Panc1 (cell line): ENCODE data around the gene ATP6V0C. TPM values are rescaled to one million over a fixed set of nuclear protein-coding genes. Genes with fewer than 3 reads are reported as not detected.

Source experiments
- ATAC-seq: fragments of 200-7000 bp; cut with Tn5 transposase; 2 replicates; pipeline ENCODE4 v1.9.1; 2020; ENCODE audit warnings: mild to moderate bottlenecking, moderate library complexity
- BruUV-seq: library from RNA; stranded (reverse); fragments of 400-500 nt; replicated peaks from 2 replicates; lab custom pipeline; 2021; lab: Mats Ljungman, UMichigan
- CTCF ChIA-PET: fragments of 300-600 bp; sonication (Branson Sonifier 250); formaldehyde crosslinking; loops from one replicate; lab custom pipeline; 2022; ENCODE audit warnings: antibody characterized with exemption; lab: Charles Lee
- POLR2A ChIA-PET: fragments of 300-600 bp; sonication (Branson Sonifier 250); formaldehyde crosslinking; loops from one replicate; lab custom pipeline; 2022; ENCODE audit warnings: antibody characterized with exemption; lab: Charles Lee
- DNase-seq: peaks from one replicate; pipeline ENCODE4 v3.0.0-alpha.2; 2010; ENCODE audit warnings: low read depth, low spot score
- H3K27ac ChIP-seq: 2 replicates; pipeline ENCODE4 v1.5.1; 2011; ENCODE audit warnings: mild to moderate bottlenecking, low read length, inconsistent platforms
- H3K27me3 ChIP-seq: fragments of 200-500 bp; sonication (Bioruptor generic); 2 replicates; pipeline ENCODE4 v1.6.0; 2014; ENCODE audit warnings: low read length, inconsistent platforms; ENCODE audit not compliant: control insufficient read depth, insufficient read depth
- H3K36me3 ChIP-seq: fragments of 200-500 bp; sonication (Bioruptor generic); 2 replicates; pipeline ENCODE4 v1.5.1; 2014; ENCODE audit warnings: inconsistent platforms, mild to moderate bottlenecking, low read length, moderate library complexity; ENCODE audit not compliant: control insufficient read depth, insufficient read depth
- H3K4me1 ChIP-seq: 2 replicates; pipeline ENCODE4 v1.5.1; 2011; ENCODE audit warnings: inconsistent platforms, mild to moderate bottlenecking, low read length, moderate library complexity; ENCODE audit not compliant: control insufficient read depth, insufficient read depth
- H3K4me3 ChIP-seq, 2 experiments: 2 replicates each; pipeline ENCODE4 v1.5.1; 2011 to 2012; ENCODE audit warnings: low read depth in 2 of 2, low read length in 2 of 2, mild to moderate bottlenecking in 2 of 2, inconsistent platforms in 1 of 2, moderate library complexity in 1 of 2
- H3K9me3 ChIP-seq: fragments of 200-500 bp; sonication (Bioruptor generic); 2 replicates; pipeline ENCODE4 v1.5.1; 2014; ENCODE audit warnings: low read depth, mild to moderate bottlenecking, inconsistent platforms, low read length, moderate library complexity; ENCODE audit not compliant: control insufficient read depth, insufficient read depth
- CTCF ChIP-seq: fragments of 450-650 bp; IDR thresholded peaks from 2 replicates; pipeline ENCODE4 v1.5.1; 2017; ENCODE audit warnings: mild to moderate bottlenecking
- POLR2AphosphoS5 ChIP-seq: IDR thresholded peaks from 2 replicates; pipeline ENCODE4 v1.6.1; 2012; ENCODE audit warnings: mild to moderate bottlenecking, low read depth, low read length, moderate library complexity
- REST ChIP-seq, 2 experiments: IDR thresholded peaks; 2 replicates each; pipeline ENCODE4 v1.6.1; 2011 to 2012; ENCODE audit warnings: low read depth in 2 of 2, control low read depth in 1 of 2, low read length in 1 of 2, mild to moderate bottlenecking in 1 of 2, moderate library complexity in 1 of 2; ENCODE audit not compliant: insufficient read depth in 1 of 2
- SIN3A ChIP-seq: IDR thresholded peaks from 2 replicates; pipeline ENCODE4 v1.6.1; 2012; ENCODE audit warnings: low read depth, mild to moderate bottlenecking, low read length, moderate library complexity, borderline replicate concordance; ENCODE audit not compliant: insufficient read depth
- TCF7L2 ChIP-seq: IDR thresholded peaks from 2 replicates; pipeline ENCODE4 v1.6.1; 2011; ENCODE audit warnings: mild to moderate bottlenecking, low read depth, low read length, inconsistent platforms
- in situ Hi-C: cut with HindIII; loops from 2 replicates; pipeline ENCODE4 v1.10.0; 2016; ENCODE audit warnings: low sequenced_read_pairs, low pct_unique_long_range_greater_than_20kb
- intact Hi-C: fragments of 100-400 bp; cut with micrococcal nuclease; formaldehyde crosslinking; loops from one replicate; pipeline ENCODE4 v1.10.0; 2022; ENCODE audit not compliant: unreplicated experiment
- total RNA-seq: library from RNA; stranded (reverse); gene quantifications from one replicate; pipeline ENCODE4 v1.2.1, GENCODE V29; 2021; ENCODE audit not compliant: unreplicated experiment

The ATP6V0C gene
- total RNA-seq, 1 experiment from 2014 or later = 282 TPM

- no peak overlapping the region for H3K4me3 ChIP-seq
- H3K27me3 ChIP-seq = no peaks in the 10 kb centered on the region
- DNase-seq = no peak
- H3K36me3 ChIP-seq = peaks cover 2% of the 10 kb centered on the region; the same call in 1 of the 2 replicates
- peaks cover 23% of the 10 kb centered on the region for H3K4me1 ChIP-seq
- no peak overlapping the region; the same call in 1 of the 2 replicates for H3K27ac ChIP-seq
- no peaks in the 10 kb centered on the region for H3K9me3 ChIP-seq
- POLR2A ChIA-PET = no interaction called here
- TF ChIP-seq POLR2AphosphoS5 (no peak), CTCF (no peak), TCF7L2 (no peak), REST (IDR thresholded peaks at IDR 0.05; ENCODE audit: insufficient read depth in 1 of 2, low read depth in 2 of 2, low read length in 1 of 2) (no peak), SIN3A (no peak)
- BruUV-seq = no TSS peak
- intact Hi-C loops (no loop called here), in situ Hi-C loops (no loop called here)
- ATAC-seq = no peak
- CTCF ChIA-PET = no interaction called here
Measured at GRCh38 chr16:2511996-2512734, 1.6 kb upstream of the ATP6V0C start.

- no peak; the same call in 1 of the 2 replicates for TF ChIP-seq CTCF
- no peak for TF ChIP-seq SIN3A
- no peak for TF ChIP-seq REST (IDR thresholded peaks at IDR 0.05; ENCODE audit: insufficient read depth in 1 of 2, low read depth in 2 of 2, low read length in 1 of 2)
- no peak for TF ChIP-seq POLR2AphosphoS5
- no peak for TF ChIP-seq TCF7L2
- intact Hi-C loops = no loop called here
- Histone ChIP-seq H3K36me3 (peaks cover 2% of the 10 kb centered on the region; the same call in 1 of the 2 replicates), H3K27ac (peak overlapping the region; percentile 73), H3K4me1 (peaks cover 28% of the 10 kb centered on the region), H3K4me3 (peak overlapping the region; percentile 42 to 95), H3K27me3 (no peaks in the 10 kb centered on the region), H3K9me3 (no peaks in the 10 kb centered on the region)
- DNase-seq (no peak), ATAC-seq (no peak)
- no TSS peak for BruUV-seq
- POLR2A ChIA-PET = no interaction called here
- in situ Hi-C loops = no loop called here
- CTCF ChIA-PET = interaction anchor here (0.6 kb wide), 1 partner anchor 38 kb away, joined by 3 read pairs; the partner anchor contains the start of gene TBC1D24
Measured at GRCh38 chr16:2512735-2513404, 882 bp upstream of the ATP6V0C start.
